T-cell (primary cell): ENCODE data around the gene TMEM72. TPM values are rescaled to one million over a fixed set of nuclear protein-coding genes. Genes with fewer than 3 reads are reported as not detected.

ENCODE experiments used
- ATAC-seq, 4 experiments: fragments of 200-7000 bp in 3 of 4; fragments of 150-1000 bp in 1 of 4; cut with Tn5 transposase; replicated peaks in 1 of 4; 1 replicate in 3 of 4; 2 replicates in 1 of 4; pipeline ENCODE4 v1.10.0; 2021; ENCODE audit warnings: moderate library complexity in 3 of 4, mild to moderate bottlenecking in 2 of 4, moderate number of reproducible peaks in 1 of 4
- CTCF ChIA-PET, 2 donors: fragments of 300-600 bp; sonication (Branson Sonifier 250); formaldehyde crosslinking; loops; one replicate each; lab custom pipeline; 2022; ENCODE audit warnings: antibody characterized with exemption in 2 of 2; lab: Charles Lee
- POLR2A ChIA-PET, 2 donors: fragments of 300-600 bp; sonication (Branson Sonifier 250); formaldehyde crosslinking; loops; one replicate each; lab custom pipeline; 2022; ENCODE audit warnings: antibody characterized with exemption in 2 of 2; lab: Charles Lee
- DNase-seq, 35 experiments: peaks; one replicate each; pipeline versions ENCODE4 v3.0.0 to v3.0.0-alpha.2; 2013 to 2023
- H3K27ac ChIP-seq: one replicate; pipeline ENCODE4 v1.5.1; 2013; ENCODE audit warnings: low read length
- H3K27me3 ChIP-seq, 2 experiments: replicated peaks in 1 of 2; 1 replicate in 1 of 2; 2 replicates in 1 of 2; pipeline versions ENCODE4 v1.6.1 to v1.7.0; 2013; ENCODE audit warnings: low read length in 1 of 2, mixed read lengths in 1 of 2; ENCODE audit not compliant: control insufficient read depth in 2 of 2, insufficient read depth in 2 of 2; ENCODE audit errors: extremely low read depth in 1 of 2
- H3K36me3 ChIP-seq, 2 donors: 1 replicate in 1 of 2; 2 replicates in 1 of 2; pipeline versions ENCODE4 v1.6.1 to v1.7.0; 2013; ENCODE audit warnings: low read length in 1 of 2; ENCODE audit not compliant: control insufficient read depth in 2 of 2, insufficient read depth in 1 of 2; ENCODE audit errors: extremely low read depth in 1 of 2
- H3K4me1 ChIP-seq, 2 experiments: 1 replicate in 1 of 2; 2 replicates in 1 of 2; pipeline versions ENCODE4 v1.6.1 to v1.7.0; 2013; ENCODE audit warnings: low read length in 2 of 2, mixed read lengths in 1 of 2; ENCODE audit not compliant: insufficient read depth in 2 of 2, control insufficient read depth in 1 of 2; ENCODE audit errors: extremely low read depth in 1 of 2
- H3K4me3 ChIP-seq, 2 donors: 1 replicate in 1 of 2; 2 replicates in 1 of 2; pipeline versions ENCODE4 v1.5.1 to v1.7.0; 2013; ENCODE audit warnings: mild to moderate bottlenecking in 2 of 2, low read length in 1 of 2, moderate library complexity in 1 of 2; ENCODE audit not compliant: control insufficient read depth in 1 of 2; ENCODE audit errors: extremely low read depth in 1 of 2
- H3K9me3 ChIP-seq: 2 replicates; pipeline ENCODE4 v1.7.0; 2013
- H3K27ac Mint-ChIP-seq, 2 donors: one replicate each; pipeline ENCODE4 v1.8.0; 2020 to 2021; ENCODE audit warnings: mild to moderate bottlenecking in 2 of 2, mixed read lengths in 2 of 2
- H3K27me3 Mint-ChIP-seq, 2 donors: one replicate each; pipeline ENCODE4 v1.8.0; 2021 to 2022; ENCODE audit warnings: mixed read lengths in 2 of 2
- H3K36me3 Mint-ChIP-seq: one replicate; pipeline ENCODE4 v1.8.0; 2021; ENCODE audit warnings: mixed read lengths
- H3K4me1 Mint-ChIP-seq, 3 donors: one replicate each; pipeline ENCODE4 v1.8.0; 2020 to 2022; ENCODE audit warnings: mixed read lengths in 3 of 3, mild to moderate bottlenecking in 1 of 3
- H3K4me3 Mint-ChIP-seq, 3 donors: one replicate each; pipeline ENCODE4 v1.8.0; 2020 to 2022; ENCODE audit warnings: mild to moderate bottlenecking in 3 of 3, mixed read lengths in 3 of 3, moderate library complexity in 3 of 3
- H3K9me3 Mint-ChIP-seq, 3 donors: one replicate each; pipeline ENCODE4 v1.8.0; 2020 to 2022; ENCODE audit warnings: mixed read lengths in 3 of 3
- WGBS: methylation state at CpG from one replicate; pipeline ENCODE4 v1.1.5; 2013; ENCODE audit warnings: missing lambda C conversion rate; ENCODE audit not compliant: insufficient coverage; 5-methylcytosine and 5-hydroxymethylcytosine counted together
- total RNA-seq, 35 experiments: library from RNA in 6 of 35; stranded (reverse) in 6 of 35; fragments of 120-200 nt in 1 of 35; gene quantifications; one replicate each; pipeline versions ENCODE4 v1.2.1 to v1.2.4 and lab custom pipeline; 2013 to 2026

TMEM72 gene
- total RNA-seq, 5 donors from 2014 or later (not counting 1 experiment from before 2014, with no cell fraction given) = 0.13 TPM; not detected in 4

DNA sequence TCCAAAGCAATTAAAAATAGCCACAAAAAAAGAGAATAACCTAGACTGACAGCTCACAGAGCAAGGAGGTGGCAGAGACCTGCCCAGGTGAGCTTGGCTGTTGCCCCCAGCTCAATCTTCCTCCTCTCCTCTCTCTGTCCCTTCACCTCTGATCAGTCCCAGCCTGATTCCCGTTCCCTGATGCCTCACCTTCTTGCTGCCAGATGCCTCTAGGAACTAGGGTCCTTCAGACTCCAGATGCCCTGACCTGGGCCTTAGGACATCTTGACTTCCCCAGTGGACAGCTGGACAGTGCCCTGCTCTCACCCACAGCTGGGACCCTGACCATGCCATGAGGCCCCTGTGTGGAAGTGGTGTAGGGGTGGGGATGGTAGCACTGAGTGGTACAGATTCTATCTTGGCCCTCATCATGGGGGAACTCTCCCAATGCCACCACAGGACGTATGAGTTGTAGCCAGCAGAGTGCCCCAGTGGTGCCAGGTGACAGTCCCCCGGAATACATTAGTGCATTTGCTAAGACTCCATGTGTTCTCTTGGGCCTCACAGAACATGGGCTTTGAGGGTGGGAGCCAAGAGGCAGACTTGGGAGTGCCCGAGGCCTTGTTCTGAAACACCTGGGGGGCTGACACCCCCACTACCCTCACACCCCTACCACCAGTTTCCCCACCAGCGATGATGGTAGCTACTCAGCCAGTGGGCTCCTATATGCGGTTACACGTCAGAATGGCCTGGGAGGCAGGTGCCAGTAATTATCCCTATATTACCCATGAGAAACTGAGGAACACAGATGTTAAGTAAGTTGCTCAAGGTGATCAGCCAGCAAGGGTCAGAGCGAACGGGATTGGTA is 65.4 kb downstream of the TMEM72 start:
- ChIA-PET CTCF (interaction anchor here (0.5 to 1.6 kb wide), 6 partner anchors 19 to 1135 kb away, joined by 3 to 7 read pairs (median 4); no protein-coding TSS in a partner anchor), POLR2A (no interaction called here)
- H3K27me3 Mint-ChIP-seq = no peaks in the 10 kb centered on the region
- Histone ChIP-seq H3K27me3 (peaks cover 0 to 18% of the 10 kb centered on the region in 2 experiments), H3K4me3 (no peak overlapping the region), H3K9me3 (no peaks in the 10 kb centered on the region), H3K4me1 (peaks cover 5 to 34% of the 10 kb centered on the region in 2 experiments), H3K27ac (no peak overlapping the region), H3K36me3 (no peaks in the 10 kb centered on the region)
- no peak for DNase-seq
- H3K9me3 Mint-ChIP-seq = no peaks in the 10 kb centered on the region
- no peak for ATAC-seq
- peaks cover 7 to 20% (median 10%) of the 10 kb centered on the region in 3 donors for H3K4me1 Mint-ChIP-seq
- no peak overlapping the region for H3K27ac Mint-ChIP-seq
- peak overlapping the region in 1 of 3 donors; percentile 52 for H3K4me3 Mint-ChIP-seq
- H3K36me3 Mint-ChIP-seq = no peaks in the 10 kb centered on the region
- 85% methylated on average over 7 of the region's 9 CpGs for WGBS

DNA sequence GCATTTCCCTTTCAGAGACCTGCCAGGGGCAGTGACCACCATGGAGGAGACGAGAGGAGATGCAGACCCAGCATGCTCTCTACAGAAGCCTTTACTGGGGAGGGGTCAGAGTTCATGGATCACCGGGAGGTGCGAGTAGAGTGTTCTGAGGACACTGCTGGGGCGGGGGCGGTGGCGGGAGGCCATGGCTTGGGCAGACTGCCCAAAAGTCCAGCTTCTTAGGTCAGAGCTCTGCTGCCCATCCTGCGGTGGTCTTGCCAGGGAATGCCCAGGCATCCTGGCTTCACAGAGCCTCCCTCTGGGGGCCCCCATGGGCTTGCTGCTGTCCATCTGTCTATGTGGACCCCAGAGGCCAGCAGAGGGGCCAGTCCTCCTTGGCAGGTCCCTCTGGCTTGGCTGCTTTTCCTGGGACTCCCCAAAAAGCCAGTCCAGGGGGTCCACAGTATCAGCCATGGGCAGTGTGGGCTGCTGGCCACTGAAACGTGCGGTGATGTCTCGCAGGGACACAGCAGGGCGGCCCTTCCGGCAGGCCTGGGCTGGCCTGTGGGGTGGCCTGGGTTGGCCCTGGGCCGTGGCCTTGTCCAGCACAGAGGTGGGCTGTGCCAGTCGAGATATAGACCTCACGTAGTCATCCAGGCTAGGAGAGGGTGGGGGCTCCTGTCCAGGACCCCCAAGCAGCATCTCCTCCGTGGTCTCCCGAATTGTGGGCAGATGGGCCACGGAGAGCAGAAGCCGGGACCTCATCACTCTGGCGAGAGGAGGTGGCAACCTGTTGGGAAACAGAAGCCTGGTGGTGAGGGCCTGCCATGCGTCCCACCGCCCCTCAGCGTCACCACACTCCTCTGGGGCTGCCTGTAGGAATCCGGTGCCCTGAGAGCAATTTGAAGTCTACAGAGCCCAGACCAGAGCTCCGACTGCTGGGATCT is 66.4 kb downstream of the TMEM72 start:
- ATAC-seq (no peak), DNase-seq (no peak)
- Histone ChIP-seq H3K36me3 (no peaks in the 10 kb centered on the region), H3K27ac (no peak overlapping the region), H3K9me3 (no peaks in the 10 kb centered on the region), H3K4me1 (peaks cover 5 to 34% of the 10 kb centered on the region in 2 experiments), H3K4me3 (no peak overlapping the region), H3K27me3 (peaks cover 0 to 24% of the 10 kb centered on the region in 2 experiments)
- Mint-ChIP-seq H3K4me1 (peaks cover 7 to 20% (median 10%) of the 10 kb centered on the region in 3 donors), H3K9me3 (no peaks in the 10 kb centered on the region), H3K36me3 (no peaks in the 10 kb centered on the region), H3K27ac (no peak overlapping the region), H3K4me3 (no peak overlapping the region), H3K27me3 (no peaks in the 10 kb centered on the region)
- CTCF ChIA-PET = interaction anchor here in 1 of 2 donors (0.6 to 1.2 kb wide), 2 partner anchors 18 to 20 kb away, joined by 3 to 19 read pairs; no protein-coding TSS in a partner anchor
- POLR2A ChIA-PET = no interaction called here
- WGBS = 84% methylated on average over 24 of the region's 25 CpGs

- H3K4me1 Mint-ChIP-seq = peaks cover 7 to 20% (median 10%) of the 10 kb centered on the region in 3 donors
- Histone ChIP-seq H3K27me3 (peaks cover 0 to 25% of the 10 kb centered on the region in 2 experiments), H3K4me1 (peaks cover 5 to 31% of the 10 kb centered on the region in 2 experiments), H3K4me3 (no peak overlapping the region), H3K36me3 (no peaks in the 10 kb centered on the region), H3K9me3 (no peaks in the 10 kb centered on the region), H3K27ac (no peak overlapping the region)
- POLR2A ChIA-PET = no interaction called here
- DNase-seq = no peak
- CTCF ChIA-PET = interaction anchor here in 1 of 2 donors (1.1 kb wide), 1 partner anchor 45 kb away, joined by 6 read pairs; no protein-coding TSS in a partner anchor
- no peak overlapping the region for H3K27ac Mint-ChIP-seq
- no peaks in the 10 kb centered on the region for H3K27me3 Mint-ChIP-seq
- no CpG with 5 or more reads among the region's 4 CpGs for WGBS
- no peak for ATAC-seq
- H3K4me3 Mint-ChIP-seq = peak overlapping the region in 1 of 3 donors; percentile 35
- H3K36me3 Mint-ChIP-seq = no peaks in the 10 kb centered on the region
- no peaks in the 10 kb centered on the region for H3K9me3 Mint-ChIP-seq
These were observed 67.1 kb downstream of the TMEM72 start for GRCh38 chr10:44978213-44978569.

DNA sequence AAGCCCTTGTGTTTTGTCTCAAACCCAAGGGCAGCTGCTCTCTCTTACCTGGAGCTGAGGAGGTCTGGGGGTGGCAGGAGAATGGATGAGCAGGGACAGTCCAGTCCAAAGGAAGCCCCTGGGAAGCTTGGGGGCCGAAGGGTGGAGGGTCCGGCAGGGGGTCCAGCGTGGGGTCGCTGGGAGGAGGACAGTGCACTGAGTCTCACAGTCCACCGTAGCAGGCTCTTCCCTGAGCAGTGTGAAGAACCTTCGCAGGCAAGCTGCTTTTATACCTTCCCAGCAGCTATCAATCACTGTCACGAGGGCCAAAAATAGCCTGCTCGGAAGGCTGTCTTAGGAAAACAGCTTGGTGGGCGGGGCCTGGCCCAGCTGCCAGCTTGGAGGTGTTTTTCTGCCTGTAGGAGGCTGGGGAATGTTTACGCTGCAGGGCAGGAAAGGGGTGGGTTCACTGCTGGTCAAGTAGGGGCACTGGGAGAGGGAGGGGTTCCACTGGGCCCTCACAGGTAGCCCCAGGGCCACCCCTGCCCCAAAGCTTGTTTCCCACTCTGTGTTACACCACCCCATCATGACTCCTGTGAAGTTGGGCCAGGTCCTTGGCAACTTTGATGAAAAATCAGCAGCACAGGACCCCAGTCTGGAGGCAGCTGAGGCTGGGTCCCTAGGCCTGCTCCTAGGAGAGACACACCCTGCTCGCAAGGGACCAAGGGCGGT is 67.6 kb downstream of the TMEM72 start, which contains the start of gene DEPP1:
DEPP1 (minus strand) TSS at position 240 of the 711 bp plus-strand sequence. CDS start 779 bp downstream, outside the sequence.
- POLR2A ChIA-PET = no interaction called here
- WGBS = 43% methylated on average over 7 of the region's 12 CpGs
- peak within 1 kb of the TSS in 1 of 2 donors; percentile 34 for H3K27ac Mint-ChIP-seq

DNA sequence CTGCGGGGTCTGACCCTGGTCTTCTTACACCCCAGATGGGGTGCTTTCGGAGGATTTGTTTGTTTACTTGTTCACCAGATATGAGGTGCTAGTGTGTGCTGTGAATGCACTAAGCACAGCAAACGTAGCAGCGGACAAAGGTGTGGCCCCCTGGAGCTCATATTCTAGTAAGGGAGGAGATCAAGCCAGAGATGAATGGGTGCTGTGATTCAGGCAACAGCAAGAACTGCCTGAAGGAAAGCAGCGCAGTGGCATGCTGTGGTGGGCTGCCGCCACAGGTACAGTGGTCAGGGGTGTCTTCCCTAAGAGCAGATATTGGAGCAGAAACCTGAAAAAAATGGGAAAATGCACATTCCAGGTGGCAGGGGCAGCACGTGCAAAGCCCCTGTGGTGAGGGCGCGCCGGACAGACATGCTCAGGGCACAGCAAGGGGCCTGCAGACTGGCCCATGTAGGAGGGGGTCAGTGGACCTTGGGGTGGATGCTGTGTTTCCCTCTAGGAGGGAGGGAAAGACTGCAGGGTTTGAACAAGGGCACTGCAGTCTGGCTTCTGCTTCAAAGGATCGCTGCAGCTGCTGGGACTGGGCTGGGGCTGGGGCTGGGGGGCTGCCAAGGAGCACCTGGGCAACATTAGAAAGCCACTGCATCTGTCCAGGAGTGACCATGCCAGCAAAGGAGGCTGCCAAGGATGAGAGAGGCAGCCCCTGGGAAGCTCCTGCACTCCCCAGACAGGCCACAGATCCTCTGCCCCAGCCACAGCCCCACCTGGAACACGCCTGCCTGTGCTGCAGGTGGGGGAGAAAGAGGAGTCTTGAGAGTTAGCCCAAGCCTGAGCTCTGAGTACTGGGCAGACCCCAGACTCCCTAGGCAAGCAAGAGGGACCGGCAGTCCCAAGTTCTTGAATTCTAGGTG is 68.4 kb downstream of the TMEM72 start:
- Histone ChIP-seq H3K4me1 (peaks cover 4 to 17% of the 10 kb centered on the region in 2 experiments), H3K9me3 (no peaks in the 10 kb centered on the region), H3K4me3 (no peak overlapping the region), H3K27ac (no peak overlapping the region), H3K36me3 (no peaks in the 10 kb centered on the region), H3K27me3 (peaks cover 0 to 23% of the 10 kb centered on the region in 2 experiments)
- H3K4me1 Mint-ChIP-seq = peaks cover under 1 to 11% (median 2%) of the 10 kb centered on the region in 3 donors
- 92% methylated on average over 12 of the region's 13 CpGs for WGBS
- H3K36me3 Mint-ChIP-seq = no peaks in the 10 kb centered on the region
- H3K27ac Mint-ChIP-seq = no peak overlapping the region
- CTCF ChIA-PET = interaction anchor here (0.5 to 1.1 kb wide), 3 partner anchors 47 to 1313 kb away, joined by 3 to 6 read pairs (median 6); no protein-coding TSS in a partner anchor
- DNase-seq (no peak), ATAC-seq (no peak)
- no peak overlapping the region for H3K4me3 Mint-ChIP-seq
- no peaks in the 10 kb centered on the region for H3K27me3 Mint-ChIP-seq
- no peaks in the 10 kb centered on the region for H3K9me3 Mint-ChIP-seq
- POLR2A ChIA-PET = no interaction called here

More for the DNA sequence above, 67.6 kb downstream of the TMEM72 start, which contains the start of gene DEPP1:
- Histone ChIP-seq H3K36me3 (no peaks in the 10 kb centered on the region), H3K4me3 (no peak within 1 kb of the TSS), H3K4me1 (peaks cover 5 to 25% of the 10 kb centered on the region in 2 experiments), H3K27me3 (peaks cover 0 to 25% of the 10 kb centered on the region in 2 experiments), H3K9me3 (no peaks in the 10 kb centered on the region), H3K27ac (no peak within 1 kb of the TSS)
- CTCF ChIA-PET = interaction anchor here in 1 of 2 donors (0.5 to 1.1 kb wide), 2 partner anchors 46 to 1312 kb away, joined by 6 read pairs; no protein-coding TSS in a partner anchor
- no peaks in the 10 kb centered on the region for H3K9me3 Mint-ChIP-seq
- ATAC-seq (peak in 1 of 4 experiments; percentile 21), DNase-seq (peak in 3 of 35 experiments; percentile 24 to 31 (median 26))
- H3K4me1 Mint-ChIP-seq = peaks cover 6 to 15% (median 7%) of the 10 kb centered on the region in 3 donors
- H3K36me3 Mint-ChIP-seq = no peaks in the 10 kb centered on the region
- H3K27me3 Mint-ChIP-seq = no peaks in the 10 kb centered on the region
- peak within 1 kb of the TSS in 1 of 3 donors; percentile 35 for H3K4me3 Mint-ChIP-seq
